Panc1 (cell line): ENCODE results near the gene ENOX2. TPM values are rescaled to one million over a fixed set of nuclear protein-coding genes. Genes with fewer than 3 reads are reported as not detected.

Experiments
- ATAC-seq: fragments of 200-7000 bp; cut with Tn5 transposase; 2 replicates; pipeline ENCODE4 v1.9.1; 2020; ENCODE audit warnings: mild to moderate bottlenecking, moderate library complexity
- BruUV-seq: library from RNA; stranded (reverse); fragments of 400-500 nt; replicated peaks from 2 replicates; lab custom pipeline; 2021; lab: Mats Ljungman, UMichigan
- CTCF ChIA-PET: fragments of 300-600 bp; sonication (Branson Sonifier 250); formaldehyde crosslinking; loops from one replicate; lab custom pipeline; 2022; ENCODE audit warnings: antibody characterized with exemption; lab: Charles Lee
- POLR2A ChIA-PET: fragments of 300-600 bp; sonication (Branson Sonifier 250); formaldehyde crosslinking; loops from one replicate; lab custom pipeline; 2022; ENCODE audit warnings: antibody characterized with exemption; lab: Charles Lee
- DNase-seq: peaks from one replicate; pipeline ENCODE4 v3.0.0-alpha.2; 2010; ENCODE audit warnings: low read depth, low spot score
- H3K27ac ChIP-seq: 2 replicates; pipeline ENCODE4 v1.5.1; 2011; ENCODE audit warnings: mild to moderate bottlenecking, low read length, inconsistent platforms
- H3K27me3 ChIP-seq: fragments of 200-500 bp; sonication (Bioruptor generic); 2 replicates; pipeline ENCODE4 v1.6.0; 2014; ENCODE audit warnings: low read length, inconsistent platforms; ENCODE audit not compliant: control insufficient read depth, insufficient read depth
- H3K36me3 ChIP-seq: fragments of 200-500 bp; sonication (Bioruptor generic); 2 replicates; pipeline ENCODE4 v1.5.1; 2014; ENCODE audit warnings: inconsistent platforms, mild to moderate bottlenecking, low read length, moderate library complexity; ENCODE audit not compliant: control insufficient read depth, insufficient read depth
- H3K4me1 ChIP-seq: 2 replicates; pipeline ENCODE4 v1.5.1; 2011; ENCODE audit warnings: inconsistent platforms, mild to moderate bottlenecking, low read length, moderate library complexity; ENCODE audit not compliant: control insufficient read depth, insufficient read depth
- H3K4me3 ChIP-seq, 2 experiments: 2 replicates each; pipeline ENCODE4 v1.5.1; 2011 to 2012; ENCODE audit warnings: low read depth in 2 of 2, low read length in 2 of 2, mild to moderate bottlenecking in 2 of 2, inconsistent platforms in 1 of 2, moderate library complexity in 1 of 2
- H3K9me3 ChIP-seq: fragments of 200-500 bp; sonication (Bioruptor generic); 2 replicates; pipeline ENCODE4 v1.5.1; 2014; ENCODE audit warnings: low read depth, mild to moderate bottlenecking, inconsistent platforms, low read length, moderate library complexity; ENCODE audit not compliant: control insufficient read depth, insufficient read depth
- CTCF ChIP-seq: fragments of 450-650 bp; IDR thresholded peaks from 2 replicates; pipeline ENCODE4 v1.5.1; 2017; ENCODE audit warnings: mild to moderate bottlenecking
- POLR2AphosphoS5 ChIP-seq: IDR thresholded peaks from 2 replicates; pipeline ENCODE4 v1.6.1; 2012; ENCODE audit warnings: mild to moderate bottlenecking, low read depth, low read length, moderate library complexity
- REST ChIP-seq, 2 experiments: IDR thresholded peaks; 2 replicates each; pipeline ENCODE4 v1.6.1; 2011 to 2012; ENCODE audit warnings: low read depth in 2 of 2, control low read depth in 1 of 2, low read length in 1 of 2, mild to moderate bottlenecking in 1 of 2, moderate library complexity in 1 of 2; ENCODE audit not compliant: insufficient read depth in 1 of 2
- SIN3A ChIP-seq: IDR thresholded peaks from 2 replicates; pipeline ENCODE4 v1.6.1; 2012; ENCODE audit warnings: low read depth, mild to moderate bottlenecking, low read length, moderate library complexity, borderline replicate concordance; ENCODE audit not compliant: insufficient read depth
- TCF7L2 ChIP-seq: IDR thresholded peaks from 2 replicates; pipeline ENCODE4 v1.6.1; 2011; ENCODE audit warnings: mild to moderate bottlenecking, low read depth, low read length, inconsistent platforms
- in situ Hi-C: cut with HindIII; loops from 2 replicates; pipeline ENCODE4 v1.10.0; 2016; ENCODE audit warnings: low sequenced_read_pairs, low pct_unique_long_range_greater_than_20kb
- intact Hi-C: fragments of 100-400 bp; cut with micrococcal nuclease; formaldehyde crosslinking; loops from one replicate; pipeline ENCODE4 v1.10.0; 2022; ENCODE audit not compliant: unreplicated experiment
- total RNA-seq: library from RNA; stranded (reverse); gene quantifications from one replicate; pipeline ENCODE4 v1.2.1, GENCODE V29; 2021; ENCODE audit not compliant: unreplicated experiment

Gene ENOX2
- total RNA-seq, 1 experiment from 2014 or later: 12.4 TPM

DNA sequence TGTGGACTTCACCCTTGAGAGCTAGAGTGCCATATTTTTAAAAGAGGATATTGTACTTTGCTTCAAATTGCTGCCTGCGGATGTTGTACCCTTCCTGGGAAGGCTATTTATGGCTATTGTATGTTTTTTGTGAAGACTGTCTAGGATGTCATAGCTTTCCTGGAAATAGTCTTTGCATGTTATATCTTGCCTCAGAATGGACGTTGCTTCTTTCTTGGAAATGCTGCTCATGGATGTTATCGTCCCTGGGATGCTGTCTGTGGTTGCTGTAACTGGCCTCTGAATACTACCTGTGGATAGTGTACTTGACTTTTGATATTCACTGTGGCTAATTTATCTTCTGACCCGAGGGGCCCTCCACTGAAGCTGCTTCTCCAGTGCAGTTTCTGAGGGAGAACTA is 146.8 kb downstream of the ENOX2 start:
- Histone ChIP-seq H3K27ac (no peak overlapping the region), H3K36me3 (no peaks in the 10 kb centered on the region), H3K27me3 (no peaks in the 10 kb centered on the region), H3K9me3 (no peaks in the 10 kb centered on the region), H3K4me1 (no peaks in the 10 kb centered on the region), H3K4me3 (no peak overlapping the region)
- ChIA-PET POLR2A (no interaction called here), CTCF (no interaction called here)
- intact Hi-C loops (no loop called here), in situ Hi-C loops (no loop called here)
- no TSS peak for BruUV-seq
- ATAC-seq: no peak
- DNase-seq: no peak
- TF ChIP-seq CTCF (no peak), POLR2AphosphoS5 (no peak), SIN3A (no peak), REST (IDR thresholded peaks at IDR 0.05; ENCODE audit: insufficient read depth in 1 of 2, low read depth in 2 of 2, low read length in 1 of 2) (no peak), TCF7L2 (no peak)

DNA sequence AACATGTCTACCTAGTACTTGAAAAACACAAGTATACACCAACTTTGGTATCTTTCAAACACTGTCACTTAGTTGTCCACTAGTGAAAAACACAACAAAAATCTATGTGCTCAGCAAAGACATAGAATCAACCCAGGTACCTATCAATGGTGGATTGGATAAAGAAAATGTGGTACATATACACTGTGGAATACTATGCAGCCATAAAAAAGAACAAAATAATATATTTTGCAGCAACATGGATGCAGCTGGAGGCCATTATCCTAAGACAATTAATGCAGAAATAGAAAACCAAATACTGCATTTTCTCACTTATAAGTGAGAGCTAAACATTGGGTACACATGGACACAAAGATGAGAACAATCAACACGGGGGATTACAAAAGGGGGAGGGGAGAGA is 148.7 kb downstream of the ENOX2 start:
- CTCF ChIA-PET: no interaction called here
- POLR2A ChIA-PET: no interaction called here
- Histone ChIP-seq H3K9me3 (no peaks in the 10 kb centered on the region), H3K4me3 (no peak overlapping the region), H3K4me1 (no peaks in the 10 kb centered on the region), H3K27me3 (no peaks in the 10 kb centered on the region), H3K36me3 (no peaks in the 10 kb centered on the region), H3K27ac (no peak overlapping the region)
- DNase-seq (no peak), ATAC-seq (no peak)
- intact Hi-C loops (no loop called here), in situ Hi-C loops (no loop called here)
- TF ChIP-seq POLR2AphosphoS5 (no peak), TCF7L2 (no peak), CTCF (no peak), SIN3A (no peak), REST (IDR thresholded peaks at IDR 0.05; ENCODE audit: insufficient read depth in 1 of 2, low read depth in 2 of 2, low read length in 1 of 2) (no peak)
- BruUV-seq: no TSS peak
